Spleen (tissue), 7 donors: ENCODE measurements around the gene TDRD7.

Experiments used
- POLR2A ChIP-seq, 3 donors: fragments of 450-650 bp; IDR thresholded peaks; one replicate each; pipeline ENCODE4 v1.5.1; 2017; ENCODE audit warnings: antibody characterized with exemption in 3 of 3, mild to moderate bottlenecking in 1 of 3
- POLR2AphosphoS5 ChIP-seq, 3 donors: sonication (generic); formaldehyde crosslinking; IDR thresholded peaks; one replicate each; pipeline ENCODE4 v1.5.1; 2017; ENCODE audit warnings: antibody characterized with exemption in 3 of 3
- TF ChIP-seq, protein P1 (sequence below), 11 experiments: fragments of 200-600 bp in 7 of 11; fragments of 450-650 bp in 4 of 11; sonication (generic) in 4 of 11; IDR thresholded peaks in 8 of 11; conservative IDR thresholded peaks in 3 of 11; 1 replicate in 7 of 11; 2 replicates in 4 of 11; pipeline versions ENCODE4 v1.4.0 to v1.8.0; 2016 to 2021; ENCODE audit warnings: antibody characterized with exemption in 11 of 11, inconsistent platforms in 4 of 11, mild to moderate bottlenecking in 1 of 11
- donor health status: DM: no; HTN: no; CAD: no; lungs with moderate emphysema.
- donor health status: DM: no; HTN: no; CAD: no.
- donor health status: DM: no; HTN: no; CAD: no.

DNA sequence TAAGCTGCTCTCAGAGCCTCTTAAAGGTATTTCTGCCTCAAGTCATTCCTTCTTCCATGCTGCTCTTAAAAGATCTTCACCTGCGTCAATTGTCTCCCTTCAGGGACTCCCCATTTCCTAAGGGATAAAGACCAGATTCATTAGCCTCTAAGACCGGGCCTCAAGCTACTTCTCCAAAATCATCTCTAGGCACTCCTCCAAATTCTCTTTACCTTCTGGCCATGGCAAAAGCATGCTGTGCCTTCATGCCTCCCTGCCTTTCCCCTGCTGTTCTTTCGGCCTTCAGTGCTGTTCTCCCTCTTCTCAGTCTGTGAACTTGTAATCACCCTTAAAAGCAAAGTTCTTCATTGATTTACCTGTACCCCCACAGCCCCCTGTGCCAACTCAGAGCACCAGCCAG, 93.9 kb downstream of the TDRD7 start:
- TF ChIP-seq, protein P1, sequence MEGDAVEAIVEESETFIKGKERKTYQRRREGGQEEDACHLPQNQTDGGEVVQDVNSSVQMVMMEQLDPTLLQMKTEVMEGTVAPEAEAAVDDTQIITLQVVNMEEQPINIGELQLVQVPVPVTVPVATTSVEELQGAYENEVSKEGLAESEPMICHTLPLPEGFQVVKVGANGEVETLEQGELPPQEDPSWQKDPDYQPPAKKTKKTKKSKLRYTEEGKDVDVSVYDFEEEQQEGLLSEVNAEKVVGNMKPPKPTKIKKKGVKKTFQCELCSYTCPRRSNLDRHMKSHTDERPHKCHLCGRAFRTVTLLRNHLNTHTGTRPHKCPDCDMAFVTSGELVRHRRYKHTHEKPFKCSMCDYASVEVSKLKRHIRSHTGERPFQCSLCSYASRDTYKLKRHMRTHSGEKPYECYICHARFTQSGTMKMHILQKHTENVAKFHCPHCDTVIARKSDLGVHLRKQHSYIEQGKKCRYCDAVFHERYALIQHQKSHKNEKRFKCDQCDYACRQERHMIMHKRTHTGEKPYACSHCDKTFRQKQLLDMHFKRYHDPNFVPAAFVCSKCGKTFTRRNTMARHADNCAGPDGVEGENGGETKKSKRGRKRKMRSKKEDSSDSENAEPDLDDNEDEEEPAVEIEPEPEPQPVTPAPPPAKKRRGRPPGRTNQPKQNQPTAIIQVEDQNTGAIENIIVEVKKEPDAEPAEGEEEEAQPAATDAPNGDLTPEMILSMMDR (IDR thresholded peaks at IDR 0.05 in 8 of 11, conservative IDR thresholded peaks at IDR 0.05 in 3 of 11): no peak
- TF ChIP-seq POLR2AphosphoS5 (IDR thresholded peaks at IDR 0.05) (no peak), POLR2A (IDR thresholded peaks at IDR 0.05) (no peak)
